GM06990 (cell line): ENCODE measurements around the gene ANXA2.
A peak's percentile ranks its signal among the peaks of the same experiment; 100 is the strongest.
"Not testable (repeated sequence)": the region's sequence is repeated elsewhere in the genome, so short reads cannot be mapped to it uniquely, and the experiment has no call there.

ENCODE experiments used
- DNase-seq: peaks from one replicate; pipeline ENCODE4 v3.0.0-alpha.2; 2011; ENCODE audit not compliant: insufficient read length; ENCODE audit errors: extremely low read depth
- H3K27me3 ChIP-seq: replicated peaks from 2 replicates; pipeline ENCODE4 v1.6.0; 2011; ENCODE audit warnings: low read length; ENCODE audit not compliant: control insufficient read depth, insufficient read depth
- H3K36me3 ChIP-seq: 2 replicates; pipeline ENCODE4 v1.5.1; 2011; ENCODE audit warnings: low read length; ENCODE audit not compliant: control insufficient read depth, insufficient read depth
- H3K4me3 ChIP-seq: replicated peaks from 2 replicates; pipeline ENCODE4 v1.5.1; 2011; ENCODE audit warnings: low read depth, mild to moderate bottlenecking, control low read depth, low read length
- TF ChIP-seq, protein P1 (sequence below): IDR thresholded peaks from 2 replicates; pipeline ENCODE4 v1.5.1; 2011; ENCODE audit warnings: low read length, control low read depth, mild to moderate bottlenecking, inconsistent platforms; ENCODE audit not compliant: insufficient read depth, poor library complexity, severe bottlenecking

ANXA2 gene

DNA sequence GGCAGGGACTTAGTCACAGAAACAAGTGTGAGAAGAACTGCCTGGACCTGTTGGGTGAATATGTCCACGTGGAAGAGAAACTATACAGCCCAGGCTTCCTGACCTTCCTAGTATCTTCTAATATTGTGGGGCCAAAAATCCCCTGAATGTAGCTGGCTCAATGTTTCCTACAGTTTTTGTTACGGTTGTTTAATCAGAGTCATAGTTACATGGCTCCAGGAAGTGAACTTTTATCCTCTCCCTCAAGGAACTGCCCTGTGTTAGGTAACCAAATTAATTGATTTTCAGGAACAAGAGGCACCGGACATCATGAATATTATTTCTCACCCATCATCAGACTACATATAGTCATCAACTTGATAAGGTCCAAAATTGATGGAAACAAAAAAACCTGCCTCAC is 59.0 kb downstream of the ANXA2 start:
- Histone ChIP-seq H3K27me3 (no peaks in the 10 kb centered on the region), H3K36me3 (no peaks in the 10 kb centered on the region), H3K4me3 (no peak overlapping the region)
- DNase-seq: no peak
- TF ChIP-seq, protein P1, sequence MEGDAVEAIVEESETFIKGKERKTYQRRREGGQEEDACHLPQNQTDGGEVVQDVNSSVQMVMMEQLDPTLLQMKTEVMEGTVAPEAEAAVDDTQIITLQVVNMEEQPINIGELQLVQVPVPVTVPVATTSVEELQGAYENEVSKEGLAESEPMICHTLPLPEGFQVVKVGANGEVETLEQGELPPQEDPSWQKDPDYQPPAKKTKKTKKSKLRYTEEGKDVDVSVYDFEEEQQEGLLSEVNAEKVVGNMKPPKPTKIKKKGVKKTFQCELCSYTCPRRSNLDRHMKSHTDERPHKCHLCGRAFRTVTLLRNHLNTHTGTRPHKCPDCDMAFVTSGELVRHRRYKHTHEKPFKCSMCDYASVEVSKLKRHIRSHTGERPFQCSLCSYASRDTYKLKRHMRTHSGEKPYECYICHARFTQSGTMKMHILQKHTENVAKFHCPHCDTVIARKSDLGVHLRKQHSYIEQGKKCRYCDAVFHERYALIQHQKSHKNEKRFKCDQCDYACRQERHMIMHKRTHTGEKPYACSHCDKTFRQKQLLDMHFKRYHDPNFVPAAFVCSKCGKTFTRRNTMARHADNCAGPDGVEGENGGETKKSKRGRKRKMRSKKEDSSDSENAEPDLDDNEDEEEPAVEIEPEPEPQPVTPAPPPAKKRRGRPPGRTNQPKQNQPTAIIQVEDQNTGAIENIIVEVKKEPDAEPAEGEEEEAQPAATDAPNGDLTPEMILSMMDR: no peak

DNA sequence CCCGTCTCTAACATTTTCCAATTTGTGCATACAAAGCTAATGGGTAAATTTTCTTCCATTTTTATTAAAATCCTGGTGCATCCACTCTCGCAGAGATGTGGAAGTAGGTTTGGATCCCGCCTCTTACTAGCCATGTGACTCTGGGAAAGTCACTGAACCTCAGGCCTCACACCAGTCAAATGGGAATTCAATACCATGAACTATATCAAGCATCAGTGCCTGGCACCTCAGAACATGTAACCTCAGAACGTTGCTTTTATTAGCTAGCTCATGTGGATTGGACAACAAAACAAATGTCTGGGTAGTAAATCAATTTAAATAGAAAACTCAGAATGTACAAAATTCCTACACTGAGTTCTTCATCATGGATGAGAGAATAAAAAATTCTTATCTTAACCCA is 60.7 kb downstream of the ANXA2 start:
- no peaks in the 10 kb centered on the region for H3K36me3 ChIP-seq
- H3K27me3 ChIP-seq: no peaks in the 10 kb centered on the region
- TF ChIP-seq, protein P1: no peak
- H3K4me3 ChIP-seq: no peak overlapping the region
- no peak for DNase-seq

DNA sequence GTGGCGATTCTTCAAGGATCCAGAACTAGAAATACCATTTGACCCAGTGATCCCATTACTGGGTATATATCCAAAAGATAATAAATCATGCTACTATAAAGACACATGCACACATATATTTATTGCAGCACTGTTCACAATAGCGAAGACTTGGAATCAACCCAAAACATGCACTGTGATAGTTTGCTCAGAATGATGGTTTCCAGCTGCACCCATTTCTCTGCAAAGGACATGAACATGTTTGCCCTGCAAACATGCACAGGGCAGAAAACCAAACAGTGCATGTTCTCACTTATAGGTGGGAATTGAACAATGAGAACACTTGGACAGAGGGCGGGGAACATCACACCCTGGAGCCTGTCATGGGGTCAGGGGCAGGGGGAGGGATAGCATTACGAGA is 62.5 kb downstream of the ANXA2 start:
- H3K36me3 ChIP-seq, H3K27me3 ChIP-seq, DNase-seq, H3K4me3 ChIP-seq: not testable (repeated sequence)

- TF ChIP-seq, protein P1: peak; percentile 77
- DNase-seq: no peak
- Histone ChIP-seq H3K4me3 (no peak overlapping the region), H3K36me3 (no peaks in the 10 kb centered on the region), H3K27me3 (peaks cover 2% of the 10 kb centered on the region)
Observed at GRCh38 chr15:60328852-60329443, 68.8 kb downstream of the ANXA2 start.

GRCh38 chr15:60326824-60327654 is 70.7 kb downstream of the ANXA2 start:
- Histone ChIP-seq H3K4me3 (no peak overlapping the region), H3K36me3 (no peaks in the 10 kb centered on the region), H3K27me3 (peaks cover 2% of the 10 kb centered on the region)
- peak; percentile 9 for DNase-seq
- TF ChIP-seq, protein P1: peak; percentile 83

- peaks cover 2% of the 10 kb centered on the region for H3K27me3 ChIP-seq
- no peak for DNase-seq
- H3K4me3 ChIP-seq: no peak overlapping the region
- TF ChIP-seq, protein P1: no peak
- no peaks in the 10 kb centered on the region for H3K36me3 ChIP-seq
Observed at GRCh38 chr15:60326343-60326742, 71.4 kb downstream of the ANXA2 start.
